Stimulated activated CD4-positive, alpha-beta T cell treated with anti-CD3 and anti-CD28 coated beads, TNF-alpha, amount 100 ng/mL, for 4 hours (primary cell): Measurements from ENCODE around the gene DAPK2.
"Not testable (repeated sequence)": the region's sequence is repeated elsewhere in the genome, so short reads cannot be mapped to it uniquely, and the experiment has no call there.

Experiments
- DNase-seq, 3 experiments: peaks; one replicate each; pipeline ENCODE4 v3.0.0-alpha.2; 2020; ENCODE audit warnings: low read depth in 3 of 3

DAPK2 gene

DNA sequence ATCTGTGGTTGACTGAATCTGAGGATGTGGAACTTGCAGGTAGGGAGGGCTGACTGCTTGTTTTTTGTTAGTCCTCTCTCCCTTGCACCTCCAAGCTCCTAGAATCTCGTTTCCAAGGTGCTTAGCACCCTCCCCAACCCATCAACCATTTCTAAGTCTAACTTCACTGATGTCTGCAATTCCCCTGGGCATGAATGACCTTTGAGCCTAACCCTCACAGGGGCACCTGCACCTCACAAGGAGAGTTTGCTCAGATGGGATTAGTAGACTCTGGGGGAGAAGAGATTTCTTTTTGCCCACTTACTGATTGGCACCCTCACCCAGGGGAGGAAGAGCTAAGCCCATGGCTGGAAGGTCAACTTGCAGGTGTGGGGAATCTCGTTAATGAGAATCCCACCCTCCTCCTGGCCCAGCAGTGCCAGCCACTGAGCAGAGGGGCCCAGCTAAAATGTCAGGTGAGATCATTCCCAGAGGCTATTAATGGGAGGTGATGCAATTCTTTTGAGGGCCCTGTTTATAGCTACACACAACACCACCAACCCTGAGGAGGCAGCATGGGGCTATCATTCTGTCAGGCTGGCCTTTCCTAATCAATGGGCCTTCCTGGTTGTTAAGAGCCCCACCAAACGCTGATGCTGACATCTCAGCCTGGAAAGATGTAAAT is 130.9 kb downstream of the DAPK2 start:
- no peak for DNase-seq

DNA sequence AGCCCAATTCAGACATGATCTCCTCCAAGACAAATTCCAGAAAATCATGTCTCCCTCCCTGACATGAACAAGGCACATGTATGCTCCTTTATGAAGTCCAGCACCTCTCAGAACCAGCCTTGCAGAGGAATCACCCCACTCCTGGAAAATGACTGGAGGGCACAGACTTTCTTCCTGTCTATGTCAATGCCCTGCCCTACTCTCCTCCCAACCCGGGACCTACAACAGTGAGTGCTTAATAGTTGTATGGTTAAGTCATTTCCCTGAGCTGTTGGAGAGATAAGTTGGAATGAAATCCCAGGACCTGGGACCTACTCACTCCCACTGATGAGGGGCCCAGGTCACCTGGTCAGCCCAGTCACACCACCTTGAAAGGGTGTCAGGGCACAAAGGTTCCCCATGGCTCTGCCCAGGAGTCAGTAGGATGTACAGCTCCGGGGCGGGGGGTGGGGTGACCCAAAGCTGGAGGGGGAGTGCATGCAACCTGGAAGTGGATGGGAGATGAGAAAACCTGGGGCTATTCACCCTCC is 132.4 kb downstream of the DAPK2 start:
- no peak for DNase-seq

DNA sequence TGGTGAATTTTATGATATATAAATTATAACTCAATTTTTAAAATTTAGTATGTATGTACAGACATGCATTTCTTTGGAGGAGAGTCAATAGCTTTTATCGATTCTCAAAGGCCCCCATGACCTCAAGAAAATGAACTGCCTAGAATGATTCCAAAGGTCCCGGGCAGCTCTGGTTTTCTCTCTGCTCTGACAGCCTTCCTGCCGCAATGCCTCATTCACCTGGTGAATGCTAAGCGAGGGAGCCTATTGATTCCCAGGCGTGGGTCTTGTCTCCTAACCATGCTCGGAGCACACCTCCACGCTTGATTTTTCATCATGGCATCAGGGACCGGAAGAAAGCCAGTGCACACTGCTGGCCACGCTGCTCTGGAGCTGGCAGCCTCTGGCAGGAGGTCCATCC is 132.9 kb downstream of the DAPK2 start:
- no peak for DNase-seq

DNA sequence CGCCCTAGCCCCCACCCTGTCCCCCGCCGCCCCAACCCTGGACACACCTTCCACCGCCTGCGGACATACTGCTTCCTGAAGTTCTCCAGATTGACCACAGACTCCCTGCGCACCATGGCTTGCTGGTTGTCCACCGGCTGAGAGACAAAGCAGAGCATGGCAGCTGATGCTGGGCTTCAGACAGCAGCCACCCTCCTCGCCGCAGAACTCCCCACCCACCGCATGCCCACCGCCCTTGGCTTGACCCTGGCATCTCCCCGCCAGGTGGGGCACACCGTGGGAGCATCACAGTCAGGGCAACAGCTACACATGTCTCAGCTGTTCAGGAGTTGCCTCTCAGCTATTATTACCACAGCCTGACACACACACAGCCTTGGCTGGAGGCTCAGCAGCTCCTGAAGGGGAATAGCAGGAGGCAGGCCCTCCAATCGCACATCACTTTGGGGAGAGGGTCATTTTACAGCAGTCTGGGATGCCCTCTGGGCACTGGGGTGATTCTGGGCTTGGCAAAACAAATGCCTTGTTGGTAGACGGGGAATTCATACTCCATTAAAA is 134.1 kb downstream of the DAPK2 start:
- DNase-seq: no peak

DNA sequence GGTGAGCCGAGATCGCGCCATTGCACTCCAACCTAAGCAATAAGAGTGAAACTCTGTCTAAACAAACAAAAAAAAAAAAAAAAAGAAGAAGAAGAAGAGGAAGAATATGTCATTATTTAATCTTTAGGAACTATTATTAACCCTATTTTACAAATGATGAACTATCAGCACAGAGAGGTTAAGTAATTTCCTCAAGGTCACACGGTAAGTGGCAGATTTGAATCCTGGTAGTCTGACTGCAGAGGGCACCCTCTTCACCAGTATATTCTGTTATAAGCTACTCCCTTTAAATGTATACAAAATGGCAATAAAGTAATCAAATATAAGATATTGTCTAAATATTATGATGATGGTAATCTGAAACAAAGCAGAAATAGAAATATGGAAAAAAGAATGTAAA is 135.1 kb downstream of the DAPK2 start:
- no peak for DNase-seq

DNA sequence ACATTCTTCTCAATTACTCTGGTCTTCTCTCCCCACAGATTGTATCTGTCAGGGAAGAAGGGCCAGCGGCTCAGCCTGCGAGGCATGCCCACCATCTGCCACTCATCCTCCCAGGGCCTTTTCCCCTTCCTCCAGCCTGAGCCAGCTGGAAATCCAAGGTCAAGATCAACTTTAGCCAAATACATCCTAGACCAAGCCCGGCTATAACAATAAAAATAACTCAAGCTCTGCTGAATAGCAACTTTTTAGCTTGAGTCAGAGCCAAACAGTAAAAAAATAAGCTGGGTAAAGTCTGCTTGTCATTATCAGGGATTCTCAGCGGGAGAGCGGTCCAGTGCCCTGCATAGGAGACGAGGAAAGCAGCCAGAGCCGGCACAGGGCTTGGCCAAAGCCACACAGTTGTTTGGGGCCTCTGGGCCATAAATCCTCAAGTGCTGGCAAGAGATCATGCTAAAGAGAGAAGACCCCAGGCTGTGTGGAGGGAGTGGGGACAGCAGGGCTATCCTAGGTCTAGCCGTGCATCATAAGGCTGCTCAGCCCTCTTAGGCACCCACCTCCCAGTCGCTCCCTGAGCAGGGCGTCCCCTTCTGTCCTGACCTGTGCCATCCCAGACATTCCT is 136.4 kb downstream of the DAPK2 start:
- no peak for DNase-seq

DNA sequence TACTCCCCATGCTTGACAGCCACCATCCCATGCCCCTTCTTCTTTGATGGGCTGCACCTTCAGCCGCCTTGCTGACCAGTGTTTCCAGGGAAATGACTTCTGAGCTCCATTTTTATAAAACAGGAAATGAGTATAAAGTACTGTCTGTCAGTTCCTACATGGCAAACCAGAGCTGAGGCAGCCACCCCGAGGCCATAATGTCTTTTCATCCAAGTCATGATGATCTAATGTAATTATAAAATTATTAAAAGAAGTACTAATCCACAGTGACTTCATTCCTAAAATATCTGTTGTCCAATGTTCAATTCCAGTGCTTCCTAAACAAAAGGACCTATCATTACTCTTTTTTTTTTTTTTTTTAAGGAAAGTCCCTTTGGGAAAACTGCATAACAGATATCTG is 137.3 kb downstream of the DAPK2 start:
- no peak for DNase-seq

DNA sequence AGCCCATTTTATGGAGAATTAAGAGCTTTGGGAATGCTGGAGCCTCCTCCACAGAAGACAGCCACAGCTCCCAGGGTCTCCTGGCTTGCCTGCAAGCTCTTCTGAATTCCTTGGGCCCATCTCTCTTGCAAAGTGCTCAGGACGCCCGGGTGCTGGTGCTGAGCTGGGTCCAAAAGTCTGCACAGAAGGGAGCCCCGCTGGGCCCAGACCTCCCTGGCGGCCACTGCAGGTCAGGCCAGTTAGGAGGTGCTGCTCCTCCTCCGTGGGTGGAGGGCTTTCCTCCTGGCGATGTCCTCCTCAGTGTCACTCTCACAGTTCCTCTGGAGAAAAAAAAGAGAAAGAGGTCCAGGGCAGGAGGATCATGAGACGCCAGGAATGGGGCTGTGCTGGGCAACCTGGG is 138.0 kb downstream of the DAPK2 start:
- no peak for DNase-seq

DNA sequence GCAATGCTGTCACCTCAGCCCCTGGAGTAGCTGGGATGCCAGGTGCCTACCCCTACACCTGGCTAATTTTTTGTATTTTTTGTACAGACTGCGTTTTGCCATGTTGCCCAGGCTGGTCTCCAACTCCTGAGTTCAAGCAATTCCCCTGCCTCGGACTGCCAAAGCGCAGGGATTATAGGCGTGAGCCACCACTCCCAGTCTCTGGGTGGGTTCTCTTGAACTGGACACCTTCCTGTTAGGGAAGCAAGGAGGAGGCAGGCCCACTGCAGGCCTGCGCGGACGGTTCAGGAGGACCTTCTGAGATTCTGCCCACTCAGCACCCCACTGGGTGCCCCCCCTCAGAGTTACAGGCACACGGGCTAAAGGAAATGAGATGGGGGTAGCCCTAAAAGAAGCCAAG is 138.8 kb downstream of the DAPK2 start:
- no peak for DNase-seq

DNA sequence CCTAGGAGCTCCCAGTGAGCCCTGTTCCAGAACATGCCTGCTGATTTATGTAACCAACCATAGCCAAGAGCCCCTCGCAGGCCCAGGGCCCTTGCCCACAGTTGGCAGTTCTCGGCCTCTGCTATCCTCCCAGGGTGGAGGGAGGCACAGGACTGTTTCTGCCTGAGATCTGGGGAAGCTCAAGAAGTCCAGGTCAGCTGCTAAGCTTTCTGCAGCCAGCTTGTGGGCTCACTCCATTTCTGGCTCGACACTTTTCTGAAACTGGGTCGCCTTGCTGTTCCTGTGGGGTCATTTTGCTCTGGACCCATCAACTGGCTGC is 140.1 kb downstream of the DAPK2 start:
- DNase-seq: no peak

DNA sequence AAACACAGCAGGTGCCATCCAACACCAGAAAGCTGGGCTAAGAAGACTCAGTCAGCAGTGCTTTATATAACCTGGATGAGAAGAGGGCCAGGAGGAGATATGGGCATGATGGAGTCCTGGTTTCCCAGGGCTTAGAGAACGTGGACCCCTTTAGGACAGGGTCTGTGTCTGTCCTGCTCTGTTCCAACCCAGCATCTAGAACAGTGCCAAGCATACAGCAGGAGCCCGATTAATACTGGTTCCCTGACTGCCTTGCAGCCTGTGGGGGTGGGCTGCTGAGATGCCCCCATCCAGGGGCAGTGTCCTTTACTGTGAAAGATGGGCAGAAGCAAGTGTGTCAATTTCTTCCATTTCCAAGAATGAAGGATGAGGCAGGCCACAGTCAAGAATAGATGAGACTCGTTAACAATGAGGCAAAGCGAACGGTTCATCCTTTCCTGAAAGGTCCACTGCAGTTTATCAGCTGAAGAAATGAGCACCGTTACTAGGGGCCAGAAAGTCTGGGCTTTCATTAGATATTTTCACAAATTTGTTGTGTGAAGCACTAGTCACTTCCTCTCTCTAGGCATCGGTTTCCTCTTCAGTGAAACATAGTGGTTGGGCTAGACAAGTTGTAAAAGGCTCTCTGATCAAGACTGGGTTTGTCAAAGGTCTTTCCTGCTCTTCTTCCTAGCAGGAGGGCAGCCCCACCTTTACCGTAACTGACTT is 140.6 kb downstream of the DAPK2 start:
- no peak for DNase-seq

DNA sequence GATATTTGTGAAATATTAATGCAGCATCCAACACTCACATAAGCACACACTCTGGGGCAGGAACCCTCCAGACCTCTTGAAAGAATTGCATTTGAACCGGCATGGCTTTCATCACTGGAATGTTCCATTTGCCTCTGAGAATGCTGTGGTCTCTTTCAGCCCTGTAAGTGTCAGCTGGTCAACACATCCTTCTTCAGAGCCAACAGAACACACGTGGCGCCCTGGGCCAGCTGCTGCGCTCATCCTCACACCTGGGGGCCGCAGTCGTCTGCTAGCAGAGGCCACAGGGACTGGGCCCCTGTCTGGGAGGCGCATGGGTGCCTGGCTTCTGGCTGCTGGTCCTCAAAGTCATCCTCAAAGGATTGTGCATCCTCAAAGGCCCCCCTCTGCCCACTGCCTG is 141.2 kb downstream of the DAPK2 start:
- no peak for DNase-seq

DNA sequence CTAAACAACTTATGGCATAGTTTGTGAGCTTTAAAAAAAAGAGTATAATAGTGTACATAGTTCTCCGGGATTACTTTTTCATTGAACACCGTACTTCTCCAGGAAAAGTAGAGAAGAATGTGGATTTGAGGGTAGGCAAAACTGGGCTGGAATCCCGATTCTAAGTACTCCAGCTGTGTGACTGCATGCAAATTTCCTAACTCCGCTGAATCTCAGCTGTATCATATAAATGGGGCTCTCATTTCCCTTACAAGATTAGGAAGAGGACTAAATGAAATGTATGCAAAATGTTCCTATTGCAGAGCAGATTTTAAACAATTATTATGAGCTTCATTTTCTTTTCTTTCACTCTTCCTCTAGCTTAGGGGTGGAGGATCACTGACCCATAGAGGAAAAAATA is 142.2 kb downstream of the DAPK2 start:
- DNase-seq: no peak

DNA sequence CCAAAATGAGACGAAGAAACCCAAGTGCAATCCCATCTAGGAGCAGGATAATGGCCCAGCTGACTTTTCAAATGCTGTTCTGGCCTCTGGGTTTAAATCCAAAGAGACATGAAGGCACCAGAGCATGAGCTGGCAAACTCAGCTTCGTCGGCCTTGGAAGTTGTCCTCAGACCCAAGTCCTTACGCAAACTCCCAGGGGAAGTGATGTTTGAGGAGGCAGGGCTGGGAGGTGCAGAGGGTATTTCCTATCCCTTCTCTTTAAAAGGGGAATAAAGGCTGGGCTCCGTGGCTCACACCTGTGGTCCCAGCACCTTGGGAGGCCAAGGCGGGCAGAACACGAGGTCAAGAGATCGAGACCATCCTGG is 143.6 kb downstream of the DAPK2 start:
- no peak for DNase-seq

DNA sequence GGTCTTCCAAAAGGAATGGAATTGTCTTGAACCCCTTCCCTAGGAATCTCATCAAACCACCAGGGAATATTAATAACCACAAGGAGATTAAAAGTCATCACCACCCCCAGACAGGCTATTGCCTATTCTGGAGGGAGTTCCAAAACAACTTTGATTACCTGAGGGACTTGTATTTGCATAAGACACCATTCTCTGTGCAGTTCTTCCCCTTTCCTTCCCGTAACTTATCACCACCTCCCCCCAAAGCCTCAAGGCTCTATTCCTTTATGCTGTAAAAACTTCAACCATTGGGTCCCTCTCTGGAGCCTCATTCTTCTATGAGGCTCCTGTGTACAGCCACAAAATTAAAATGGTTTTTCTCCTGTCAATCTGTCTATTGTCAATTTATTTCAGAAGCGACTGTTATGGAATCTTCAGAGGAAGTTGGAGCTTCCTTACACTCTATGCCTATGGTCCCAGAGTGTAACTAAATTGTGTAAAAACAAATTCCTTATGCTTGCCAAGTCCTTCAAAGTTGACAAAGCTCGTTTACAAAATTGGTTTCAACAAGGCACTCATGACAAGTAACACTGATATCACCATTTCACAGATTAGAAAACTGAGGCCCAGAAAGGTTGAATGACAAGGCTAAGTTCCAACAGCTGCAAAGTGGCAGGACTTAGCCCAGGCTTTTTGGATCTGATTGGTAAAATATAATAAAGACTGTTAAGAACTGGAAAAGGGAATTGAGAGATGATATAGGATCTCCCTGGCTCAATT is 144.2 kb downstream of the DAPK2 start:
- no peak for DNase-seq

DNA sequence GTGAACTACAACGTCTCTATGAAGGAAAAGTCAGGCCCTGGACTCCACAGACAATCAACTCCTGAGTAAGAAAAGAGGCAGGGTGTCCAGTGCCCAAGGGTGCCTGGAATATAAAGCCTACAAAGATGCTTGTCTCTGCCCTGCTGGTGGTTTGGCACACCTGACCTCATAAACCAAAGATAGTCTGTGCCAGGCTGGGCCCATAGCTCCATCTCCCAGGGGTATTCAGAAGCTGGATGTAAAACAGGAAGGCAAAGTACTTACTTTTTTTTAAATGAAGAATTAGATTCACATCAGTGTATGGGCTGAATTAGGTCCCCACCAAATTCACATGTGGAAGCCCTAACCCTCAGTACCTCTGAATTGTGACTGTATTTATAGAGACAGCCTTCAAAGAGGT is 146.0 kb downstream of the DAPK2 start:
- DNase-seq: no peak

DNA sequence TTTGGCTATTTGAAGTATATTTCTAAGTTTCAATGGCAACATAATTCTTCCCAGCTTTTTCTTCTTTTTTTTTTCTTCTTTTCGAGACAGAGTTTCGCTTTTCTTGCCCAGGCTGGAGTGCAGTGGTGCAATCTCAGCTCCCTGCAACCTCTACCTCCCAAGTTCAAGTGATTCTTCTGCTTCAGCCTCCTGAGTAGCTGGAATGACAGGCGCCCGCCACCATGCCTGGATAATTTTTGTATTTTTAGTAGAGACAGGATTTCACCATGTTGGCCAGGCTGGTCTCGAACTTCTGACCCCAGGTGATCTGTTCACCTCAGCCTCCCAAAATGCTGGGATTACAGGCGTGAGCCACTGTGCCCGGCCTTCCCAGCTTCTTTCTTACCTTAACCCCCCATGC is 146.7 kb downstream of the DAPK2 start:
- not testable (repeated sequence) for DNase-seq

DNA sequence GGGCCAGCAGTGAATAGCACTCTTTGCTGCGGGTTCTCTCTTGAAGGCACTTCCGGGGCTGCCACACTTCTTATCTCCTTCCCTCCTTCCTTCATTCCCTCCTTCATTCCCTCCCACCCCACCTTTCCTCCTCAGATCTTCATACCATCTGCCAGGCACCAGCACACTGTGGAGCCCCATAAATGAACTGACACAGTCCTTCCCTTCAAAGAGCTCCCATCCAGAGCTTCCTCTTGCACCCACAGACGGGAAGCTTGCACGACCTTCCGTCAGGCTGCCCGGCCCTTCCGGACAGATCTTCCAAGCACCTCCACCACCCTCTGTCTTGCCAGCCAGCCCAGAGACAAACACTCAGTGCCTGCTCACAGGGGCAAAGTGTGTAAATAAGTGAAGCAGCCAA is 147.1 kb downstream of the DAPK2 start:
- no peak for DNase-seq

DNA sequence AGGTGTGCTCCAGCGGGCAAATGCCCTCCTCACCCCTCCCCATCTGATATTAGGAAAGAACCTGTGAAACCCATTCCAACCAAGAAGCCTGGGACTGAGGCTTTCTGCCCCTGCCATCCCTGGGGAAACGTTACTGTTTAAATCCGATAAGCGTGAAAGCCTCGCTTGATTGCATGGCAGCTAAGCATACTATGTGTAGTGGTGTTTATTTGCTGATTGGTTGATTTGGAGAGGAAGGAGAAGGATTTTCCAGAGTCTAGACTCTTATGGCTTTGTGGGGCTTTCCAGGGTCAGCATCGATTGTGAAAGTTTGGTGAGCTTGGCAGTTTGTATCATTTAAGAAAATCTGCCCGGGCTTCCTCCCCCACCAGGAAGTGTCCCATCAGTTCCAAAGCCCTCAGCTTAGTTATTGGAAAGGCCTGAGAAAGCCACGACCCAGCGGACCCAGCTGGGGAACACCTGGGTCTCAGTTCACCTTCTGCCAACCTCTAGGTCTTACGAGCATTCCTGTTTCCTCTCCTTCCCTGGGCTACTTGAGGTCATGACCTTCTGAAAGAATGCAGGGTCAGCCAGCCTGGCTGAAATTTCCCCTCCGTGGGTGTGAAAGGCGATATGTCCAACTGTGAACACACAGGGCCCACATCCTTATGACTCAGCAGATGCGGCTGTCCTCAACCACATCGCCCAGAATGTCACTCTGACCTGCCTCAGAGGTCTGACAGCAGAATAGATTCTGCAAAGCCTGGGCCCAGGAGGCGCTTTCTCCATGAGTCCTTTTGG is 149.8 kb downstream of the DAPK2 start:
- no peak for DNase-seq

DNA sequence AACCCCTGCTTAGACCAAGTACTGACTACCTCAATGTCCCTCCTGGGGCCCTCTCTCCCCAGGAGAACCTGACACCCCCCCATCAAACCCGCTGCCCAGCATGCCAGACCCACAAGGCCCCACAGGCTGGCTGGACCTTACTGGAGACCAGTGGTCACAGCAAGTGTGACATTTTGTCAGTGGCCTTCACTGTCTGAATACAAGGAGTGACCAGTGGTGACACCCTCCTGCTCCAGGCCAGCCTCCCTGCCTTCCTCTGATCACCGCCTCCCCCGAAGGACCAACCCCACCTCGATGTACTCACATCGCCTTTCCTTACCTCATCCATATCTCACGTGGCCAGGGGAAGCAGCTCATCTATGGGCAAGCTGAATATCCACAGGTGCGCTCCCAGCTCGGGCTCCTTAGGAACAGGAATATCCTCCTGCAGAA is 150.5 kb downstream of the DAPK2 start:
- DNase-seq: no peak

DNA sequence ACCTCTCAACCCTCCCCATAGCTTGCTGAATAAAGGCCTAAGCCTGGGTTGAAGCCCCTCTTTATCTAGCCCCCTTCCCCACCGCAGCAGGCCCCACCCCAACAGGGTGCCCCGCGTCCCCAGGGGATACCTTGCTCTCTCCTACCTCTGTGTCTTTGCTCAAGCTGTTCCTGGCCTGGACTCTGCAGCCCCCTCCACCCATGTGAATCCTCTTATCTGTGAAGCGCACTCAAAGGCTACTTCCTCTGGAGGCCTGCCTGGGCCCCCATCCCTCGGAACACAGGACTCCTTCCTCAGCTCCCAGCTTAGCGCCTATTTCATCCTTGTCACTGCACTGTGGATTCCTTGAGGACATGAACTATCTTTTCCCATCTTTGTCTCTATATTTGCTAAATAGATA is 151.1 kb downstream of the DAPK2 start:
- no peak for DNase-seq

DNA sequence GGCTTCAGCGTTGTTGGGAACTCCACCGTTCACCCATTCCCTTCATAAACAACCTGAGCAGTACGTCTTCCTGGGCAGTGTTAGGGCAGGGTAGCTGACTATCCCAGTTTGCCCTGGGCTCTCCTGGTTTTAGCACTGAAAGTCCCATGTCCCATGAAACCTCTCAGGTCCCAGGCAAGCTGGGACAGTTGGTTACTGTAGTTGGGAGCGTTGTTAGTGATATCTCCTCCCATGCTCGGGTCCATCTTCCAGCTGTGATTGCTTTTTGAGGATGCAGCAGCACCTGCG is 151.7 kb downstream of the DAPK2 start:
- DNase-seq: no peak
